Endothelial cell of umbilical vein (primary cell): ENCODE measurements around the gene TEX29. TPM values are rescaled to one million over a fixed set of nuclear protein-coding genes. Genes with fewer than 3 reads are reported as not detected.

ENCODE experiments used
- BruUV-seq: library from RNA; stranded (reverse); fragments of 400-500 nt; replicated peaks from 2 replicates; lab custom pipeline; 2021; lab: Mats Ljungman, UMichigan
- CTCF ChIA-PET: fragments of 300-600, 350-600 bp; sonication (Branson Sonifier 250); formaldehyde crosslinking; loops from one replicate; lab custom pipeline; 2021; ENCODE audit warnings: antibody characterized with exemption, inconsistent platforms; lab: Charles Lee
- POLR2A ChIA-PET: fragments of 300-600, 350-600 bp; sonication (Branson Sonifier 250); formaldehyde crosslinking; loops from one replicate; lab custom pipeline; 2021; ENCODE audit warnings: antibody characterized with exemption, inconsistent platforms; lab: Charles Lee
- DNase-seq: peaks from one replicate; pipeline ENCODE4 v3.0.0-alpha.2; 2011; ENCODE audit warnings: low read depth, low spot score
- FAIRE-seq: peaks from 2 replicates; lab custom pipeline; 2011; peaks lifted over from hg19 to GRCh38; lab: Jason Lieb, UNC
- H2AFZ ChIP-seq: 2 replicates; pipeline ENCODE4 v1.6.0; 2012; ENCODE audit warnings: low read depth, low read length, control low read depth, inconsistent platforms
- H3K27ac ChIP-seq: 2 replicates; pipeline ENCODE4 v1.5.1; 2011; ENCODE audit warnings: low read depth, mild to moderate bottlenecking, control low read depth, low read length, moderate library complexity; ENCODE audit not compliant: insufficient read depth
- H3K27me3 ChIP-seq, 2 experiments: 2 replicates each; pipeline versions ENCODE4 v1.6.0 to v1.6.1; 2011; ENCODE audit warnings: low read length in 2 of 2, mixed read lengths in 1 of 2; ENCODE audit not compliant: control insufficient read depth in 2 of 2, insufficient read depth in 2 of 2
- H3K36me3 ChIP-seq, 2 experiments: 2 replicates in 1 of 2; 3 replicates in 1 of 2; pipeline ENCODE4 v1.5.1; 2011; ENCODE audit warnings: low read length in 2 of 2, mild to moderate bottlenecking in 1 of 2, moderate library complexity in 1 of 2; ENCODE audit not compliant: control insufficient read depth in 2 of 2, insufficient read depth in 2 of 2; ENCODE audit errors: extremely low read depth in 1 of 2
- H3K4me1 ChIP-seq: 3 replicates; pipeline ENCODE4 v1.5.1; 2011; ENCODE audit warnings: mild to moderate bottlenecking, low read length; ENCODE audit not compliant: control insufficient read depth, insufficient read depth; ENCODE audit errors: extremely low read depth
- H3K4me2 ChIP-seq: 2 replicates; pipeline ENCODE4 v1.6.1; 2011; ENCODE audit warnings: low read length, control low read depth, mixed read lengths; ENCODE audit not compliant: insufficient read depth
- H3K4me3 ChIP-seq, 3 experiments: fragments of 200-600 bp in 1 of 3; sonication (generic), shearing (Covaris generic) in 1 of 3; replicated peaks in 1 of 3; 2 replicates each; pipeline ENCODE4 v1.5.1; 2011 to 2016; ENCODE audit warnings: control low read depth in 3 of 3, low read length in 3 of 3, mild to moderate bottlenecking in 2 of 3, inconsistent platforms in 1 of 3, low read depth in 1 of 3, moderate library complexity in 1 of 3; ENCODE audit not compliant: insufficient read depth in 1 of 3
- H3K79me2 ChIP-seq: 2 replicates; pipeline ENCODE4 v1.6.0; 2012; ENCODE audit warnings: low read length, inconsistent platforms; ENCODE audit not compliant: control insufficient read depth, insufficient read depth
- H3K9ac ChIP-seq: replicated peaks from 2 replicates; pipeline ENCODE3; 2011; ENCODE audit warnings: low read length, control low read depth; ENCODE audit not compliant: insufficient read depth; ENCODE audit errors: extremely low read depth
- H3K9me1 ChIP-seq: replicated peaks from 3 replicates; pipeline ENCODE4 v1.6.0; 2011; ENCODE audit warnings: mild to moderate bottlenecking, low read length; ENCODE audit not compliant: control insufficient read depth, insufficient read depth; ENCODE audit errors: extremely low read depth
- H3K9me3 ChIP-seq: replicated peaks from 2 replicates; pipeline ENCODE4 v1.5.1; 2012; ENCODE audit warnings: low read length, inconsistent platforms; ENCODE audit not compliant: control insufficient read depth, insufficient read depth
- H4K20me1 ChIP-seq: replicated peaks from 2 replicates; pipeline ENCODE3; 2011; ENCODE audit warnings: mild to moderate bottlenecking, low read length; ENCODE audit not compliant: control insufficient read depth, insufficient read depth; ENCODE audit errors: extremely low read depth
- CTCF ChIP-seq, 2 donors: IDR thresholded peaks; 1 replicate in 1 of 2; 2 replicates in 1 of 2; pipeline ENCODE4 v1.5.1; 2011; ENCODE audit warnings: low read length in 2 of 2, mild to moderate bottlenecking in 2 of 2, moderate library complexity in 2 of 2, control low read depth in 1 of 2, inconsistent platforms in 1 of 2, low read depth in 1 of 2; ENCODE audit not compliant: insufficient read depth in 1 of 2; ENCODE audit errors: extremely low read depth in 1 of 2
- EZH2 ChIP-seq: IDR thresholded peaks from 2 replicates; pipeline ENCODE4 v1.6.1; 2012; ENCODE audit warnings: borderline replicate concordance, low read depth, mild to moderate bottlenecking, moderate library complexity, low read length, inconsistent platforms; ENCODE audit not compliant: severe bottlenecking
- FOS ChIP-seq: IDR thresholded peaks from 2 replicates; pipeline ENCODE4 v1.6.1; 2011; ENCODE audit warnings: mild to moderate bottlenecking, low read length, moderate library complexity, borderline replicate concordance; ENCODE audit not compliant: insufficient read depth
- GATA2 ChIP-seq: IDR thresholded peaks from 2 replicates; pipeline ENCODE4 v1.7.0; 2011; ENCODE audit warnings: low read depth, mild to moderate bottlenecking, moderate library complexity, mixed read lengths, low read length; ENCODE audit not compliant: insufficient read length, insufficient read depth
- JUN ChIP-seq: IDR thresholded peaks from 2 replicates; pipeline ENCODE4 v1.6.1; 2011; ENCODE audit warnings: borderline replicate concordance, low read depth; ENCODE audit not compliant: insufficient read length, insufficient read depth
- MAX ChIP-seq: IDR thresholded peaks from 2 replicates; pipeline ENCODE4 v1.6.1; 2011; ENCODE audit not compliant: insufficient read depth, insufficient read length
- MYC ChIP-seq: IDR thresholded peaks from one replicate; pipeline ENCODE4 v1.6.1; 2011; ENCODE audit warnings: mild to moderate bottlenecking, low read depth, low read length
- POLR2A ChIP-seq: IDR thresholded peaks from 2 replicates; pipeline ENCODE4 v1.6.1; 2012; ENCODE audit warnings: low read depth, mild to moderate bottlenecking, control low read depth, low read length
- POLR2AphosphoS5 ChIP-seq: IDR thresholded peaks from 2 replicates; pipeline ENCODE4 v1.6.1; 2012; ENCODE audit warnings: low read depth, mild to moderate bottlenecking, control low read depth, low read length, moderate library complexity; ENCODE audit not compliant: insufficient read depth
- dilution Hi-C: fragments of 300-500 bp; cut with MboI; formaldehyde crosslinking; loops from one replicate; pipeline ENCODE4 v1.15.0; 2019; ENCODE audit warnings: low sequenced_read_pairs; ENCODE audit not compliant: extremely low pct_ligation_motif_present
- intact Hi-C: fragments of 100-400 bp; cut with micrococcal nuclease; formaldehyde crosslinking; loops from one replicate; pipeline ENCODE4 v1.10.0; 2022
- polyA plus RNA-seq, 4 experiments: library from polyadenylated mRNA; depleted of rRNA in 3 of 4; stranded (reverse) in 3 of 4; unstranded in 1 of 4; fragments of >200 nt; gene quantifications; 2 replicates each; pipeline versions ENCODE4 v1.2.1 to v1.2.3, GENCODE V29; 2011 to 2012; ENCODE audit warnings: missing spikeins in 1 of 4
- total RNA-seq: library from RNA; stranded (reverse); gene quantifications from 2 replicates; pipeline ENCODE4 v1.2.3, GENCODE V29; 2021

The TEX29 gene
- total and polyA plus RNA-seq, 2 donors (not counting 3 experiments of a cell fraction or from before 2014, with no cell fraction given): 0.44 TPM; not detected in 1

DNA sequence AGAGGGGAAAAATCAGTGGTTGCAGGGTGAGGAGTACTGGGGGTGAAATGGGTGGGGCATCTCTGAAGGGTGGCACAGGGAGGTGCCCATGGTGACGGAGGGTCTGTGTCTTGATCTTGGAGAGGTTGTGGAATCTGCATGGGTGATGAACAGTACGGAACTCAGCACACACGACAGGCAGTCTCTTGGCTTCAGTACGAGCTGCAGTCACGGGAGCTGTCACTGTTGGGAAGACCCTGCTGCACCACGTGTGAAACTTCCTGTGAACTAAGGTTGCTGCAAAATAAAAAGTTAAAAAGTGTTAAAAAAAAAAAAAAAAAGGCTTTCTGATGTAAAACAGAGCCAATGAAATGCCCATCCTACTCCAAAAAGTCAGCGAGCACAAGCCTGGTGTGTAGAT, 34.3 kb downstream of the TEX29 start:
- Histone ChIP-seq H3K4me2 (no peak overlapping the region), H2AFZ (no peak overlapping the region), H3K27me3 (no peaks in the 10 kb centered on the region)

More for the DNA sequence above, 34.3 kb downstream of the TEX29 start:
- no peaks in the 10 kb centered on the region for H3K36me3 ChIP-seq
- no peaks in the 10 kb centered on the region for H3K4me1 ChIP-seq
- intact Hi-C loops: no loop called here
- ChIA-PET POLR2A (no interaction called here), CTCF (no interaction called here)
- no peaks in the 10 kb centered on the region for H3K9me1 ChIP-seq
- H3K9ac ChIP-seq: no peak overlapping the region
- dilution Hi-C loops: no loop called here
- FAIRE-seq (no peak), DNase-seq (no peak)
- H3K79me2 ChIP-seq: no peaks in the 10 kb centered on the region
- no peaks in the 10 kb centered on the region for H3K9me3 ChIP-seq
- H3K27ac ChIP-seq: no peak overlapping the region
- no TSS peak for BruUV-seq
- no peak overlapping the region for H3K4me3 ChIP-seq
- H4K20me1 ChIP-seq: no peaks in the 10 kb centered on the region
- no peak for TF ChIP-seq POLR2A
- TF ChIP-seq FOS: no peak
- no peak for TF ChIP-seq JUN
- TF ChIP-seq POLR2AphosphoS5: no peak
- TF ChIP-seq GATA2: no peak
- no peak for TF ChIP-seq EZH2
- no peak for TF ChIP-seq MYC
- TF ChIP-seq MAX: no peak
- no peak for TF ChIP-seq CTCF (IDR thresholded peaks at IDR 0.05; ENCODE audit: extremely low read depth in 1 of 2, insufficient read depth in 1 of 2, low read depth in 1 of 2, low read length in 2 of 2)
